Measurements from ENCODE around the gene GTPBP6.

Gene GTPBP6

GRCh38 chrX:345020-345925 lies 26.7 kb upstream of the GTPBP6 start:
- no peak overlapping the region for H3K4me3 ChIP-seq (ENCODE audit: low read depth, low read length)
- TF ChIP-seq CTCF (IDR thresholded peaks at IDR 0.05; ENCODE audit: borderline replicate concordance, insufficient read depth, low read depth, low read length): no peak

- no peak overlapping the region for H3K4me3 ChIP-seq (ENCODE audit: low read depth, low read length)
- TF ChIP-seq CTCF (IDR thresholded peaks at IDR 0.05; ENCODE audit: borderline replicate concordance, insufficient read depth, low read depth, low read length): no peak
These were observed 25.8 kb upstream of the GTPBP6 start for GRCh38 chrX:344371-344901.

DNA sequence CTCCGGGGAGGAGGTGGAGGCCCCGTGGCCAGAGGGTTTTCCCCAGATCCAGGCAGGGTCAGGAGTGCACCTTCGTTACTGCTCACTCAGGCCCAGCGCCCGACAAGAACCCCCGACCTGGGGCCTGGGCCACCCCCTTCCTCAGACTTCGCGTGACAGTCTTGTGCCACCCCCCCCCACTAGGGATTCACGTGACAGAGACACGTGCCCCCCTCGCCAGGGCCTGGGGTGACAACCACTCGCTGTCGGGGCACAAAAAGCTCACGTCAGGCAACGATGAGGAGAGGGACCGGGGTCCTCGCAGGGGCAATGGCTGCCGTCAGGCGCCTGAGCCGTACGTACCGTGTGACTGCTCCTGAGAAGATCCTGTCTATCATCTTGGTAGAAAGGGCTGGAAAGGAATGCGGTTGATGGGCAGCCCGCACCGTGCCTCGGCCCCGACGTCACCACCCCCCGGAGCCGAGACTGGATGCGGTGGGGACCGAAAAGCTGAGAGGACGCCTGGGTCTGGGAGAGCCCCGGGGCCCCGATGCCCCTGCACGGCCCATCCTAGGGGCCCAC lies 23.0 kb upstream of the GTPBP6 start:
- TF ChIP-seq CTCF (IDR thresholded peaks at IDR 0.05; ENCODE audit: borderline replicate concordance, insufficient read depth, low read depth, low read length): no peak
- no peak overlapping the region for H3K4me3 ChIP-seq (ENCODE audit: low read depth, low read length)

DNA sequence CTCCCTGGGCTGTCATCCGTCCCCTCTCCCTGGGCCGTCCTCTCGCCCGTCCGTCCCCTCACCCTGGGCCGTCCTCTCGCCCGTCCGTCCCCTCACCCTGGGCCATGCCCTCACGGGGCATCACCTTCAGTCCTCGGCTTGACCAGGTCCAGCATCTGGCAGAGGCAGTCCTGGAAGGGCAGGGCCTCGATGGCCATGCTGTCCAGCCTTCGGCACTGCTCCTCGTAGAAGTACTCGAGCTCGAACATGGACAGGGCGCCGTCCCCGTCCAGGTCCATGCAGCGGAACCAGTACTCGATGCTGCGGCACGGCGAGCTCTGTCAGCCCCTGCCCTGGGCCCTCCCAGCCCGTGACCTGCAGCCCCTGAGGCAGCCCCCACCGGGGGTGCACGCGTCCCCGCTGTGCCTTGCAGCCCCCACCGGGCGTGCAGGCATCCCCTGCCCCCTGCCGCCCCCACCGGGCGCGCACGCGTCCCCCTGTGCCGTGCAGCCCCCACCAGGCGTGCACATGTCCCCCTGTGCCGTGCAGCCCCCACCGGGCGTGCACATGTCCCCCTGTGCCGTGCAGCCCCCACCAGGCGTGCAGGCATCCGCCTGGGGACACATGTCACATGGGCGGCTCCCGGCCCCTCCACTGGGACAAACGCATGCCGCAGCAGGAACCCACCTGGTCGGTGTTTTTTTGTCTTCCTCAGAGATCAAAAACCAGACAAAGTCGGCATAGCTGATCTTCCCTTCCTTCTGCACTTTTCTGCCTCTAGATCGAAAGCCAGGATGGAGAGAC lies 22.2 kb upstream of the GTPBP6 start:
- no peak overlapping the region for H3K4me3 ChIP-seq (ENCODE audit: low read depth, low read length)
- no peak for TF ChIP-seq CTCF (IDR thresholded peaks at IDR 0.05; ENCODE audit: borderline replicate concordance, insufficient read depth, low read depth, low read length)

DNA sequence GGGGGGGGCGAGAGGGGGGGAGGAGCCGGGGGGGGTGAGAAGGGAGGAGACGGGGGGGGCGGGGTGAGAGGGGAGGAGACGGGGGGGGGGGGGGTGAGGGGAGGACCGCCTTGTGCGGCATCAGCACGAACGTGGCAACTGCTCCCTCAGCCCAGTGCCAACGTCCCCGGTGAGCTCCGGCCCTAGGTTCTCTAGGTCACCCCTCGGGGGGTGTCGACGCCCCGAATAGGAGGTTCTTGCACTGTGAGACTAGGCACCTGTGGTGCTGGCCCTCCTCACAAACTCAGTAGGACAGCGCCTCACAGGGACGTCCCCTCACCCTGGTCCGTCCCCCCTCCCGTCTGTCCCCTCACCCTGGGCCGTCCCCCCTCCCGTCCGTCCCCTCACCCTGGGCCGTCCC lies 21.5 kb upstream of the GTPBP6 start:
- no peak for TF ChIP-seq CTCF (IDR thresholded peaks at IDR 0.05; ENCODE audit: borderline replicate concordance, insufficient read depth, low read depth, low read length)
- H3K4me3 ChIP-seq (ENCODE audit: low read depth, low read length): no peak overlapping the region

- no peak for TF ChIP-seq CTCF (IDR thresholded peaks at IDR 0.05; ENCODE audit: borderline replicate concordance, insufficient read depth, low read depth, low read length)
- H3K4me3 ChIP-seq (ENCODE audit: low read depth, low read length): no peak overlapping the region
These were observed 20.3 kb upstream of the GTPBP6 start for GRCh38 chrX:338836-339400.
